Chondrocyte (in vitro differentiated cells): ENCODE results near the gene LRRC72. TPM values are rescaled to one million over a fixed set of nuclear protein-coding genes. Genes with fewer than 3 reads are reported as not detected.

ENCODE experiments used
- DNase-seq: peaks from one replicate; pipeline ENCODE4 v3.0.0; 2021; ENCODE audit warnings: mixed read lengths, low spot score
- H3K27ac Mint-ChIP-seq: one replicate; pipeline ENCODE4 v1.8.0; 2021; ENCODE audit warnings: mild to moderate bottlenecking, moderate library complexity, mixed read lengths; ENCODE audit not compliant: unreplicated experiment
- H3K27me3 Mint-ChIP-seq: 2 replicates; pipeline ENCODE4 v1.8.0; 2021; ENCODE audit warnings: low read depth, mixed read lengths
- H3K36me3 Mint-ChIP-seq: 2 replicates; pipeline ENCODE4 v1.8.0; 2021; ENCODE audit warnings: low read depth, mixed read lengths
- H3K4me1 Mint-ChIP-seq: 2 replicates; pipeline ENCODE4 v1.8.0; 2021; ENCODE audit warnings: low read depth, mild to moderate bottlenecking, mixed read lengths
- H3K4me3 Mint-ChIP-seq: one replicate; pipeline ENCODE4 v1.8.0; 2021; ENCODE audit warnings: mild to moderate bottlenecking, moderate library complexity, mixed read lengths; ENCODE audit not compliant: unreplicated experiment
- H3K9me3 Mint-ChIP-seq: 2 replicates; pipeline ENCODE4 v1.8.0; 2021; ENCODE audit warnings: low read depth, mixed read lengths
- CTCF ChIP-seq: fragments of 200-600 bp; sonication (generic); IDR thresholded peaks from 2 replicates; pipeline ENCODE4 v1.5.0; 2021; ENCODE audit warnings: antibody characterized with exemption, mild to moderate bottlenecking, moderate library complexity
- total RNA-seq: library from RNA; stranded (reverse); gene quantifications from 3 replicates; pipeline ENCODE4 v1.2.1, GENCODE V29; 2021

The LRRC72 gene
- total RNA-seq, 1 donor from 2014 or later = not detected

- no peaks in the 10 kb centered on the region for H3K27me3 Mint-ChIP-seq
- no peak for DNase-seq
- TF ChIP-seq CTCF = no peak
- H3K9me3 Mint-ChIP-seq = peaks cover 6% of the 10 kb centered on the region
- H3K4me3 Mint-ChIP-seq = no peak overlapping the region
- no peak overlapping the region for H3K27ac Mint-ChIP-seq
- peaks cover 7% of the 10 kb centered on the region for H3K4me1 Mint-ChIP-seq
- H3K36me3 Mint-ChIP-seq = peaks cover 35% of the 10 kb centered on the region
These were observed 89.9 kb downstream of the LRRC72 start for GRCh38 chr7:16616542-16616941.

DNA sequence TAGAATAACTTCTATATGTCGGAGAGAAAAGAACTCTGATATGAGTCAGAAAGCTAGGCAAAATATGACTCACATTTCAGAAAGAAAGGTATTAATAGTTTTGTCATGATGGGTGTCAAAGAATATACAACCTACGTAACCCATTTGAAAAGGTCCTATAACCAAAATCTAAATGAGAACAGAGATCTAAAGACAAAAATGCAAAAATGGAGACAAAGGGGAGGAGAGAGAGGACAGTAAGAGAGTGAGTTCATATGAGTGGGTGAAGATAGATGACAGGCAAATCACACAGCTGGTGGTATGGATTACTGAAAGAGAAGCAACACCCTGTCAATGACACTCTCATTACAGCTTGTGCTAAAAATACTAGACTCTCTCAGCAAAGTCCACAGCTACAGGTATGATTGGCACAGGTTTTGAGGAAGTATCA, 93.4 kb downstream of the LRRC72 start:
- no peak for TF ChIP-seq CTCF
- Mint-ChIP-seq H3K27ac (peak overlapping the region; percentile 60), H3K27me3 (no peaks in the 10 kb centered on the region), H3K9me3 (peaks cover 6% of the 10 kb centered on the region), H3K4me3 (no peak overlapping the region), H3K4me1 (peaks cover 7% of the 10 kb centered on the region), H3K36me3 (peaks cover 42% of the 10 kb centered on the region)
- DNase-seq = no peak

DNA sequence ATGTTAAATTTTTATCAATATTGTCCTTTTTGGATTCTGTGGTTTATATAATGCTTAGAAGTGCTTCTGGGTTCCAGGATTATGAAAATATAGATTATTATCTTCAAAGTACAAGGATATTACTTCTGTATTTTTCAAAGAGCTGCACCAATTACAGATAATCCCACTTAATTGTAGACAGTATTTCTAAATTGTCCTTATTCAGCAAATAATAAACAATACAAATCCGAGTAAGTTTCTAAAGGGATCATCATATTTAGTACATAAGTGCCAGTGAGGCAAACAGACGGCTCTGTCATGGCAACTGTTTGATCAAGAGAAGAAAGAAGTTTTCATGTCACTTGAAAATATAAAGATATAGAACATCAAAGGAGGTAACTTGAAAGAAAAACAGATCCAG, 99.8 kb downstream of the LRRC72 start:
- no peak for DNase-seq
- no peaks in the 10 kb centered on the region for H3K27me3 Mint-ChIP-seq
- no peaks in the 10 kb centered on the region for H3K9me3 Mint-ChIP-seq
- H3K27ac Mint-ChIP-seq = no peak overlapping the region
- TF ChIP-seq CTCF = no peak
- no peak overlapping the region for H3K4me3 Mint-ChIP-seq
- H3K4me1 Mint-ChIP-seq = no peaks in the 10 kb centered on the region
- peaks cover 20% of the 10 kb centered on the region for H3K36me3 Mint-ChIP-seq

- no peak for DNase-seq
- no peak for TF ChIP-seq CTCF
- no peaks in the 10 kb centered on the region for H3K4me1 Mint-ChIP-seq
- H3K4me3 Mint-ChIP-seq = no peak overlapping the region
- no peak overlapping the region for H3K27ac Mint-ChIP-seq
- H3K27me3 Mint-ChIP-seq = no peaks in the 10 kb centered on the region
- peaks cover 19% of the 10 kb centered on the region for H3K36me3 Mint-ChIP-seq
- no peaks in the 10 kb centered on the region for H3K9me3 Mint-ChIP-seq
These were observed 100.6 kb downstream of the LRRC72 start for GRCh38 chr7:16627236-16627635.

- H3K9me3 Mint-ChIP-seq = no peaks in the 10 kb centered on the region
- no peak overlapping the region for H3K4me3 Mint-ChIP-seq
- no peak for TF ChIP-seq CTCF
- no peaks in the 10 kb centered on the region for H3K4me1 Mint-ChIP-seq
- no peak for DNase-seq
- peaks cover 14% of the 10 kb centered on the region for H3K36me3 Mint-ChIP-seq
- H3K27me3 Mint-ChIP-seq = no peaks in the 10 kb centered on the region
- no peak overlapping the region for H3K27ac Mint-ChIP-seq
These were observed 104.0 kb downstream of the LRRC72 start for GRCh38 chr7:16630654-16631053.

Other genes starting within 250 kb of the LRRC72 start
- gene CRPPA, start 105.3 kb upstream of the LRRC72 start, total RNA-seq = 4.9 to 5.8 TPM (median 5.2 TPM) in 3 replicates
- gene SOSTDC1, start 61.1 kb upstream of the LRRC72 start, total RNA-seq = not detected in 3 replicates
- gene ANKMY2, start 118.9 kb downstream of the LRRC72 start, total RNA-seq = 18.0 to 23.3 TPM (median 21.8 TPM) in 3 replicates
- gene BZW2, start 119.4 kb downstream of the LRRC72 start, total RNA-seq = 42.6 to 50.0 TPM (median 44.8 TPM) in 3 replicates
- 19.3 to 21.0 TPM (median 20.3 TPM) in 3 replicates for gene TSPAN13, start 226.9 kb downstream of the LRRC72 start, total RNA-seq